ENCODE data around the gene HES6.

- TF ChIP-seq POLR2A (IDR thresholded peaks at IDR 0.05) = no peak
- no peak for TF ChIP-seq CTCF (IDR thresholded peaks at IDR 0.05)
Measured at GRCh38 chr2:238216651-238217184, 23.1 kb downstream of the HES6 start.
